Gastrocnemius medialis (tissue), 4 donors: ENCODE results near the gene HSFX2. TPM values are rescaled to one million over a fixed set of nuclear protein-coding genes. Genes with fewer than 3 reads are reported as not detected.
A peak's percentile ranks its signal among the peaks of the same experiment; 100 is the strongest.

Source experiments
- ATAC-seq, 2 donors: fragments of 150-250 bp; one replicate each; pipeline ENCODE4 v1.9.1; 2016
- DNase-seq, 2 donors: peaks; one replicate each; pipeline ENCODE4 v3.0.0-alpha.2; 2019
- H3K27ac ChIP-seq, 4 donors: fragments of 200-600 bp; sonication (generic); 1 replicate in 1 of 4; 2 replicates in 3 of 4; pipeline ENCODE4 v1.5.1; 2016 to 2018; ENCODE audit warnings: mild to moderate bottlenecking in 2 of 4, moderate library complexity in 1 of 4
- H3K27me3 ChIP-seq, 3 donors: fragments of 200-600 bp; sonication (generic) in 2 of 3; 1 replicate in 1 of 3; 2 replicates in 2 of 3; pipeline versions ENCODE4 v1.5.1 to v1.6.0; 2016 to 2019; ENCODE audit warnings: mild to moderate bottlenecking in 1 of 3, moderate library complexity in 1 of 3
- H3K36me3 ChIP-seq, 2 donors: fragments of 200-600 bp; sonication (generic) in 1 of 2; one replicate each; pipeline ENCODE4 v1.5.1; 2017 to 2018
- H3K4me1 ChIP-seq, 2 donors: fragments of 200-600 bp; sonication (generic) in 1 of 2; one replicate each; pipeline ENCODE4 v1.5.1; 2016 to 2017; ENCODE audit warnings: mild to moderate bottlenecking in 2 of 2
- H3K4me3 ChIP-seq, 4 donors: fragments of 200-600 bp; sonication (generic) in 3 of 4; 1 replicate in 1 of 4; 2 replicates in 3 of 4; pipeline ENCODE4 v1.5.1; 2016 to 2019; ENCODE audit warnings: mild to moderate bottlenecking in 2 of 4
- H3K9me3 ChIP-seq, 3 donors: fragments of 200-600 bp; sonication (generic) in 2 of 3; 1 replicate in 1 of 3; 2 replicates in 2 of 3; pipeline ENCODE4 v1.5.1; 2016 to 2019
- CTCF ChIP-seq, 5 experiments: fragments of 450-650 bp in 3 of 5; fragments of 200-600 bp in 2 of 5; sonication (generic) in 2 of 5; IDR thresholded peaks in 4 of 5; conservative IDR thresholded peaks in 1 of 5; 1 replicate in 4 of 5; 2 replicates in 1 of 5; pipeline ENCODE4 v1.5.1; 2016 to 2019; ENCODE audit warnings: antibody characterized with exemption in 5 of 5, mild to moderate bottlenecking in 3 of 5, moderate library complexity in 3 of 5
- POLR2A ChIP-seq, 2 donors: fragments of 450-650 bp; IDR thresholded peaks; one replicate each; pipeline ENCODE4 v1.6.1; 2017; ENCODE audit warnings: antibody characterized with exemption in 2 of 2, mild to moderate bottlenecking in 2 of 2, moderate library complexity in 2 of 2
- in situ Hi-C, 4 donors: fragments of 200-750 bp; cut with MboI; loops; one replicate each; pipeline versions ENCODE4 v1.15.0 to v1.8.0; 2017; ENCODE audit warnings: low sequenced_read_pairs in 4 of 4
- intact Hi-C: fragments of 100-400 bp; cut with DNase I; formaldehyde crosslinking; loops from one replicate; pipeline ENCODE4 v1.15.1; 2023; ENCODE audit warnings: low total_unique reads
- total RNA-seq, 4 donors: library from RNA; depleted of rRNA; stranded (reverse); fragments of >200 nt; gene quantifications; one replicate each; pipeline versions ENCODE4 v1.1.0 to v1.2.3, GENCODE V29; 2016

HSFX2 gene
- total RNA-seq, 4 donors from 2014 or later, result 0.36 to 2.0 (median 0.49) TPM; not detected in 1

GRCh38 chrX:149638860-149639259, 43.7 kb upstream of the HSFX2 start:
- TF ChIP-seq POLR2A (IDR thresholded peaks at IDR 0.05), result no peak
- Histone ChIP-seq H3K27ac (no peak overlapping the region), H3K27me3 (peaks cover 0 to 4% (median 0%) of the 10 kb centered on the region in 3 donors), H3K9me3 (no peaks in the 10 kb centered on the region), H3K36me3 (no peaks in the 10 kb centered on the region), H3K4me1 (no peaks in the 10 kb centered on the region), H3K4me3 (no peak overlapping the region)
- no peak for DNase-seq
- intact Hi-C loops (loop anchor here (10.0 kb wide), 1 partner anchor 1756 kb away; the partner anchor contains the start of gene VMA21), in situ Hi-C loops (loop anchor here in 1 of 4 donors (25.0 kb wide), 1 partner anchor 1727 kb away; the partner anchor contains the start of gene FMR1)
- no peak for ATAC-seq

GRCh38 chrX:149633511-149633910, 38.4 kb upstream of the HSFX2 start:
- Histone ChIP-seq H3K9me3 (no peaks in the 10 kb centered on the region), H3K27me3 (no peaks in the 10 kb centered on the region), H3K4me3 (no peak overlapping the region), H3K4me1 (peaks cover 12 to 13% of the 10 kb centered on the region in 2 donors), H3K36me3 (no peaks in the 10 kb centered on the region), H3K27ac (no peak overlapping the region)
- DNase-seq, result no peak
- ATAC-seq, result no peak
- intact Hi-C loops, result loop anchor here (10.0 kb wide), 1 partner anchor 1761 kb away; the partner anchor contains the start of gene VMA21
- in situ Hi-C loops, result loop anchor here in 1 of 4 donors (25.0 kb wide), 1 partner anchor 1721 kb away; the partner anchor contains the start of gene FMR1
- TF ChIP-seq POLR2A (IDR thresholded peaks at IDR 0.05) (no peak), CTCF (IDR thresholded peaks at IDR 0.05 in 4 of 5, conservative IDR thresholded peaks at IDR 0.05 in 1 of 5) (no peak)

GRCh38 chrX:149631234-149632165, 36.4 kb upstream of the HSFX2 start, which contains the start of gene TMEM185A:
TMEM185A (minus strand) TSS chrX:149631792; CDS start chrX:149631580, 212 bp downstream.
- H3K4me1 ChIP-seq, result peaks cover 12 to 15% of the 10 kb centered on the region in 2 donors
- peak within 1 kb of the TSS; percentile 70 to 82 (median 76) for H3K27ac ChIP-seq
- peak within 1 kb of the TSS; percentile 63 to 73 (median 66) for H3K4me3 ChIP-seq
- peak; percentile 70 to 73 for ATAC-seq
- intact Hi-C loops (loop anchor here (10.0 kb wide), 1 partner anchor 1763 kb away; the partner anchor contains the start of gene VMA21), in situ Hi-C loops (loop anchor here in 1 of 4 donors (25.0 kb wide), 1 partner anchor 1719 kb away; the partner anchor contains the start of gene FMR1)
- H3K9me3 ChIP-seq, result no peaks in the 10 kb centered on the region
- no peaks in the 10 kb centered on the region for H3K36me3 ChIP-seq
- TF ChIP-seq POLR2A (IDR thresholded peaks at IDR 0.05) (peak; percentile 10 to 28), CTCF (IDR thresholded peaks at IDR 0.05 in 4 of 5, conservative IDR thresholded peaks at IDR 0.05 in 1 of 5) (no peak)
- DNase-seq, result peak; percentile 48 to 55
- no peaks in the 10 kb centered on the region for H3K27me3 ChIP-seq

- Histone ChIP-seq H3K27me3 (no peaks in the 10 kb centered on the region), H3K4me3 (peak overlapping the region; percentile 63 to 73 (median 66)), H3K9me3 (no peaks in the 10 kb centered on the region), H3K36me3 (no peaks in the 10 kb centered on the region), H3K4me1 (peaks cover 12 to 15% of the 10 kb centered on the region in 2 donors), H3K27ac (peak overlapping the region; percentile 70 to 82 (median 76))
- TF ChIP-seq POLR2A (IDR thresholded peaks at IDR 0.05) (no peak), CTCF (IDR thresholded peaks at IDR 0.05 in 4 of 5, conservative IDR thresholded peaks at IDR 0.05 in 1 of 5) (peak in 1 of 5 experiments; percentile 22)
- peak; percentile 76 to 88 for ATAC-seq
- intact Hi-C loops, result loop anchor here (10.0 kb wide), 1 partner anchor 1764 kb away; the partner anchor contains the start of gene VMA21
- in situ Hi-C loops, result loop anchor here in 1 of 4 donors (25.0 kb wide), 1 partner anchor 1718 kb away; the partner anchor contains the start of gene FMR1
- DNase-seq, result peak; percentile 9 to 23
Measured at GRCh38 chrX:149630681-149631233, 35.6 kb upstream of the HSFX2 start.
